ENCODE data around the gene REEP2.

Gene REEP2

DNA sequence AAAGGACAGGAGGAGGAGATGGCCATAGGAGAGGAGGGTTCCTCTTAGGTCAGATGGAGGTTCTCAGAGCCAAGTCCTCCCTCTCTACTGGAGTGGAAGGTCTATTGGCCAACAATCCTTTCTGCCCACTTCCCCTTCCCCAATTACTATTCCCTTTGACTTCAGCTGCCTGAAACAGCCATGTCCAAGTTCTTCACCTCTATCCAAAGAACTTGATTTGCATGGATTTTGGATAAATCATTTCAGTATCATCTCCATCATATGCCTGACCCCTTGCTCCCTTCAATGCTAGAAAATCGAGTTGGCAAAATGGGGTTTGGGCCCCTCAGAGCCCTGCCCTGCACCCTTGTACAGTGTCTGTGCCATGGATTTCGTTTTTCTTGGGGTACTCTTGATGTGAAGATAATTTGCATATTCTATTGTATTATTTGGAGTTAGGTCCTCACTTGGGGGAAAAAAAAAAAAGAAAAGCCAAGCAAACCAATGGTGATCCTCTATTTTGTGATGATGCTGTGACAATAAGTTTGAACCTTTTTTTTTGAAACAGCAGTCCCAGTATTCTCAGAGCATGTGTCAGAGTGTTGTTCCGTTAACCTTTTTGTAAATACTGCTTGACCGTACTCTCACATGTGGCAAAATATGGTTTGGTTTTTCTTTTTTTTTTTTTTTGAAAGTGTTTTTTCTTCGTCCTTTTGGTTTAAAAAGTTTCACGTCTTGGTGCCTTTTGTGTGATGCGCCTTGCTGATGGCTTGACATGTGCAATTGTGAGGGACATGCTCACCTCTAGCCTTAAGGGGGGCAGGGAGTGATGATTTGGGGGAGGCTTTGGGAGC lies 29.5 kb downstream of the REEP2 start:
- ChIA-PET CTCF (no interaction called here), POLR2A (ENCODE audit: low non-redundant PET) (no interaction called here)
- no peak for DNase-seq (ENCODE audit: low spot score)
- TF ChIP-seq, protein P1, sequence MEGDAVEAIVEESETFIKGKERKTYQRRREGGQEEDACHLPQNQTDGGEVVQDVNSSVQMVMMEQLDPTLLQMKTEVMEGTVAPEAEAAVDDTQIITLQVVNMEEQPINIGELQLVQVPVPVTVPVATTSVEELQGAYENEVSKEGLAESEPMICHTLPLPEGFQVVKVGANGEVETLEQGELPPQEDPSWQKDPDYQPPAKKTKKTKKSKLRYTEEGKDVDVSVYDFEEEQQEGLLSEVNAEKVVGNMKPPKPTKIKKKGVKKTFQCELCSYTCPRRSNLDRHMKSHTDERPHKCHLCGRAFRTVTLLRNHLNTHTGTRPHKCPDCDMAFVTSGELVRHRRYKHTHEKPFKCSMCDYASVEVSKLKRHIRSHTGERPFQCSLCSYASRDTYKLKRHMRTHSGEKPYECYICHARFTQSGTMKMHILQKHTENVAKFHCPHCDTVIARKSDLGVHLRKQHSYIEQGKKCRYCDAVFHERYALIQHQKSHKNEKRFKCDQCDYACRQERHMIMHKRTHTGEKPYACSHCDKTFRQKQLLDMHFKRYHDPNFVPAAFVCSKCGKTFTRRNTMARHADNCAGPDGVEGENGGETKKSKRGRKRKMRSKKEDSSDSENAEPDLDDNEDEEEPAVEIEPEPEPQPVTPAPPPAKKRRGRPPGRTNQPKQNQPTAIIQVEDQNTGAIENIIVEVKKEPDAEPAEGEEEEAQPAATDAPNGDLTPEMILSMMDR (conservative IDR thresholded peaks at IDR 0.05; ENCODE audit: low read depth): no peak
- H3K27ac ChIP-seq: 0 out of 2 replicates have a peak overlapping the region, but pooled peaks have one; percentile 24

DNA sequence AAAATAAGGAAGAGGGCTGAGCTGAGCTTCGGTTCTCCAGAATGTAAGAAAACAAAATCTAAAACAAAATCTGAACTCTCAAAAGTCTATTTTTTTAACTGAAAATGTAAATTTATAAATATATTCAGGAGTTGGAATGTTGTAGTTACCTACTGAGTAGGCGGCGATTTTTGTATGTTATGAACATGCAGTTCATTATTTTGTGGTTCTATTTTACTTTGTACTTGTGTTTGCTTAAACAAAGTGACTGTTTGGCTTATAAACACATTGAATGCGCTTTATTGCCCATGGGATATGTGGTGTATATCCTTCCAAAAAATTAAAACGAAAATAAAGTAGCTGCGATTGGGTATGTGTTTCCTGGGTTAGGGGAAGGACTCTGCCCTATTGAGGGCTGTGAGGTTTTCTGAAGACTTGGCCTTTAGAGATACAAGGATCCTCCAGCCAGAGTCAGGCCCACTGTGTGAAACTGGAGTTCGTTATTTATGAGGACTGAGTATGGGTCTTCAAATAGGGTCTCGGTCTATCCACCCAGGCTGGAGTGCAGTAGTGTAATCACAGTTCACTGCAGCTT lies 30.2 kb downstream of the REEP2 start:
- CTCF ChIA-PET: no interaction called here
- no peak for DNase-seq (ENCODE audit: low spot score)
- peak overlapping the region; percentile 64 for H3K27ac ChIP-seq
- TF ChIP-seq, protein P1 (conservative IDR thresholded peaks at IDR 0.05; ENCODE audit: low read depth): no peak
- POLR2A ChIA-PET (ENCODE audit: low non-redundant PET): interaction anchor here (0.6 to 2.5 kb wide), 2 partner anchors 24 to 30 kb away, joined by 6 to 8 read pairs; no protein-coding TSS in a partner anchor

DNA sequence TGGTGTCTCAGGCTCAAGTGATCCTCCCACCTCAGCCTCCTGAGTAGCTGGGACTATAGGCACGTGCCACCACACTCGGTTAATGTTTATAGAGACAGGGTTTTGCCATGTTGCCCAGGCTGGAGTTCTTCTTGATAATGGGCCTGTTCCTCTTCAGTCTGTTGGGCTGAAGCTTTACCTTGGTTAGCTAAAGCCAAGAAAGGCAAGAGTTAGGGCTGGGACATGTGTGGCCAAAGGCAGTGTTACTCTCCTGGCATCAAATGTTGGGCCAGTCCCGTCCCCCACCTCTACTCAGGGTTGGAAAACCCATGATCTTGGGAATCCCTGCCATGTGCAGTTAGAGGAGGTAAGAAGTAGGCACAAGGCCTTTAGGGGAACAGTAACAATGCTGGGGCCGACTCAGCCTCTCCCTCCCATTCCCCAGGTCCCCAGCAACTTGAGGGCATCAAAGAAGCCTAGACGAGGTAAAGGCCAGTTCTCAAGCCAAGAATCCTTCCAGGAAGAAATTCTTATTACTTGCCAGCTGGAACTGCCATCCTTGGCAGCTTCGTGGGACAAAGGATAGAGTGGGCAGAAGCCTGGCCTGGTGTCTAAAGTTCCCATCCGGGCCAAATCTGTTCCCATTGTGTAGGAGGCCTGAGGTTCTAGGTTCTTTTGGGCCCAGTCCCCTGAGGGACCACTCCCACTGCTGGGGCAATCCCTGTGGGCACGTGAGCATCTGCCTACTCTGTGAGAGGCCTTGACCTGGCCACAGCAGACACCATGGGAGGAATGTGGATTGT lies 30.9 kb downstream of the REEP2 start:
- peak overlapping the region; percentile 64 for H3K27ac ChIP-seq
- TF ChIP-seq, protein P1 (conservative IDR thresholded peaks at IDR 0.05; ENCODE audit: low read depth): no peak
- ChIA-PET CTCF (no interaction called here), POLR2A (ENCODE audit: low non-redundant PET) (interaction anchor here (0.6 to 2.5 kb wide), 4 partner anchors 23 to 35 kb away, joined by 3 to 8 read pairs (median 4); no protein-coding TSS in a partner anchor)
- DNase-seq (ENCODE audit: low spot score): peak; percentile 46

DNA sequence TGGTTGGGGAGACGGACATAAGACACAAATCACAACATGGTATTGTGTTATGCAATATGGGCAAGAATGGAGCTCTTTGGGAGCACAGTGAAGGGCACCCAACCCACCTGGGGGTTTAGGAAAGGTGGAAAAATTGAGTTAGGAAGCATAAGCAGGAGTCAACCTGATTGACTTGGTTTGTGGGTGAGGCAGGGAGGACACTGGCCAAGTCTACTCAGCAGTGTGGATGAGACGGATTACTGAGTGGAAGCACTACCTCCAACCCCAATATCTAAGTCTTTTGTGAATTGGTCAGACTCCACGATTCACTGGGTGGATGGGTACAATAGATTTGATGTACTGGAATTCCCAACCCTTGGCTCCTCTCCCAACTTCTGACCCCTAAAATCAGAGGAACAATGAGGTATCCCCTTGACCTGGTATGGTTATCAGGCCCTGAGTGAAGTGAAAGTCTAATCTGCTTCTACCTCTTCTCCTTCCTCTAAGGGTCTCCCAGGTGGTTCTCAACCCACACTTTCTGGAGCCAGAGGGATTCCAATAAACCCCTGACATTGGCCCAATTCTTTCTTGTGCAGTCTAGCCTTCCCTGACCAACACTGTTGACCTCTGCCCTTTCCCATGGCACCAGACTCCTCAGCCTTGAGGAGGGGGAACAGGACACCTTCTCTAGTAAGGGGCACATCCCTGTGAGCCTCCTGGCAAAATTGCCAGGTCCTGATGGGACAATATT lies 31.6 kb downstream of the REEP2 start:
- TF ChIP-seq, protein P1 (conservative IDR thresholded peaks at IDR 0.05; ENCODE audit: low read depth): no peak
- DNase-seq (ENCODE audit: low spot score): peak; percentile 69
- CTCF ChIA-PET: interaction anchor here (1.4 kb wide), 1 partner anchor 34 kb away, joined by 7 read pairs; no protein-coding TSS in a partner anchor
- peak overlapping the region; percentile 64 for H3K27ac ChIP-seq
- POLR2A ChIA-PET (ENCODE audit: low non-redundant PET): interaction anchor here (0.9 to 2.5 kb wide), 3 partner anchors 23 to 34 kb away, joined by 3 to 8 read pairs (median 3); no protein-coding TSS in a partner anchor

DNA sequence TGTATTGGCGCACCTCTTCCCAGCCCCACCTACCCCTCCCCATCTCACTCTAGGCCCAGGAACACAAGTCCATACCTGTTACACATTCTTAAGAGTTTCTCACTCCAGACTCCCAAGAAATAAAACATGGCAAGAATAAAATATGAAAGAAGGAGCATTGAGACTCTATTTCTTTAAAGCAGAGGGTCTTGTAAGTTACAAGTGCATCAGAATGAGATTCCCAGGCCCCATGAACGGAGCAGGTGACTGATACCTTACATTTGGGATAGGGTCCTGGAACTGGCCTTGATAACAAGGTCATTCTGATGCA lies 32.1 kb downstream of the REEP2 start:
- ChIA-PET POLR2A (ENCODE audit: low non-redundant PET) (interaction anchor here (2.5 kb wide), 1 partner anchor 22 kb away, joined by 8 read pairs; no protein-coding TSS in a partner anchor), CTCF (interaction anchor here (1.4 kb wide), 1 partner anchor 33 kb away, joined by 7 read pairs; no protein-coding TSS in a partner anchor)
- TF ChIP-seq, protein P1 (conservative IDR thresholded peaks at IDR 0.05; ENCODE audit: low read depth): no peak
- peak; percentile 79 for DNase-seq (ENCODE audit: low spot score)
- H3K27ac ChIP-seq: peak overlapping the region; percentile 64
